Left renal pelvis (tissue), 4 donors: ENCODE results near the gene TNFAIP1. TPM values are rescaled to one million over a fixed set of nuclear protein-coding genes. Genes with fewer than 3 reads are reported as not detected.

Experiments used
- DNase-seq, 4 donors: peaks; one replicate each; pipeline ENCODE4 v3.0.0-alpha.2; 2013; ENCODE audit warnings: low read depth in 4 of 4, low spot score in 3 of 4
- polyA plus RNA-seq, 4 donors: library from polyadenylated mRNA; unstranded; fragments of 120-200 nt; gene quantifications; one replicate each; pipeline ENCODE4 v1.2.1, GENCODE V29; 2013; ENCODE audit not compliant: insufficient read length in 4 of 4

Gene TNFAIP1
- polyA plus RNA-seq, 4 donors: 32.4 to 47.3 (median 39.4) TPM

GRCh38 chr17:28344011-28344410, 8.4 kb downstream of the TNFAIP1 start:
- no peak for DNase-seq

GRCh38 chr17:28344435-28344901, 8.9 kb downstream of the TNFAIP1 start:
- no peak for DNase-seq

GRCh38 chr17:28345419-28346198, 10.0 kb downstream of the TNFAIP1 start:
- DNase-seq: no peak

GRCh38 chr17:28346199-28346580, 10.6 kb downstream of the TNFAIP1 start:
- DNase-seq: no peak

- DNase-seq: no peak
Observed at GRCh38 chr17:28346746-28347246, 11.2 kb downstream of the TNFAIP1 start.

- no peak for DNase-seq
Observed at GRCh38 chr17:28347261-28347891, 11.8 kb downstream of the TNFAIP1 start.

GRCh38 chr17:28348979-28349378, 13.4 kb downstream of the TNFAIP1 start:
- DNase-seq: no peak

GRCh38 chr17:28350271-28350670, 14.7 kb downstream of the TNFAIP1 start:
- DNase-seq: no peak

- DNase-seq: peak; percentile 83 to 91 (median 88)
Observed at GRCh38 chr17:28357061-28357900, 21.7 kb downstream of the TNFAIP1 start, which contains the start of gene POLDIP2. Gene POLDIP2, minus strand, starts transcription at chr17:28357527. Its CDS starts 79 bp downstream, at chr17:28357448.

GRCh38 chr17:28357901-28358197, 22.3 kb downstream of the TNFAIP1 start:
- DNase-seq: no peak

- DNase-seq: no peak
Observed at GRCh38 chr17:28363186-28363585, 27.6 kb downstream of the TNFAIP1 start.

GRCh38 chr17:28363776-28364650, 28.5 kb downstream of the TNFAIP1 start:
- DNase-seq: no peak

- no peak for DNase-seq
Observed at GRCh38 chr17:28364665-28365363, 29.3 kb downstream of the TNFAIP1 start, which contains the start of gene SEBOX. Gene SEBOX, minus strand, starts transcription at chr17:28365199. Its CDS starts 48 bp downstream, at chr17:28365151.

GRCh38 chr17:28365487-28365886, 29.9 kb downstream of the TNFAIP1 start:
- DNase-seq: no peak

GRCh38 chr17:28366605-28367004, 31.0 kb downstream of the TNFAIP1 start:
- DNase-seq: no peak

- DNase-seq: no peak
Observed at GRCh38 chr17:28367641-28368305, 32.2 kb downstream of the TNFAIP1 start.

- no peak for DNase-seq
Observed at GRCh38 chr17:28368306-28368831, 32.8 kb downstream of the TNFAIP1 start.

- no peak for DNase-seq
Observed at GRCh38 chr17:28368915-28369683, 33.5 kb downstream of the TNFAIP1 start.
